Measurements from ENCODE around the gene KANK2. TPM values are rescaled to one million over a fixed set of nuclear protein-coding genes. Genes with fewer than 3 reads are reported as not detected.

KANK2 gene
- total and polyA plus RNA-seq, 2 of the 13 experiments (the other 11 are each of a cell fraction or from before 2014, with no cell fraction given): 5.7 to 12.9 TPM

DNA sequence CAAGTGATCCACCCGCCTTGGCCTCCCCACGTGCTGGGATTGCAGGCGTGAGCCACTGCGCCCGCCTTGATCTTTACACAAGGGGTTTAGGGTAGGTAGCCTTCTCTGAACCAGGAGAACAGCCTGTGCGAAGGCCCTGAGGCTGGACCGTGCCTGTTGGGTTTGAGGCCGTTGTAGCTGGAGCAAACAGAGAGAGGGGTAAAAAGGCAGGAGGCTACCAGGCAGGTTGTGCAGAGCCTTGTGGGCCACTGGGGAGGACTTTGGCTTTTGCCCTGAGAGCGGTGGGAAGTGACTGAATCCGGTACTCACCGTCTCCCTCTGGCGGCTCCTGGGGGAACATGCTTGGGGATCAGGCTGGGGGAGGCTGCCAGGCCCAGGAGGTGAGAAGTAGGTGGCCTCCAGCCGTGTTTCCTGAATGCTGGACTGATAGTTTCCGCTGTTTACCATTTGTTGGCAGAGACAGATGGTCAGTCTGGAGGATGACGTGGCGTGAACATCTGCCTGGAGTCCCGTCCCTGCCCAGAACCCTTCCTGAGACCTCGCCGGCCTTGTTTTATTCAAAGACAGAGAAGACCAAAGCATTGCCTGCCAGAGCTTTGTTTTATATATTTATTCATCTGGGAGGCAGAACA is 66.4 kb downstream of the KANK2 start (continued):
- TF ChIP-seq, protein P1, sequence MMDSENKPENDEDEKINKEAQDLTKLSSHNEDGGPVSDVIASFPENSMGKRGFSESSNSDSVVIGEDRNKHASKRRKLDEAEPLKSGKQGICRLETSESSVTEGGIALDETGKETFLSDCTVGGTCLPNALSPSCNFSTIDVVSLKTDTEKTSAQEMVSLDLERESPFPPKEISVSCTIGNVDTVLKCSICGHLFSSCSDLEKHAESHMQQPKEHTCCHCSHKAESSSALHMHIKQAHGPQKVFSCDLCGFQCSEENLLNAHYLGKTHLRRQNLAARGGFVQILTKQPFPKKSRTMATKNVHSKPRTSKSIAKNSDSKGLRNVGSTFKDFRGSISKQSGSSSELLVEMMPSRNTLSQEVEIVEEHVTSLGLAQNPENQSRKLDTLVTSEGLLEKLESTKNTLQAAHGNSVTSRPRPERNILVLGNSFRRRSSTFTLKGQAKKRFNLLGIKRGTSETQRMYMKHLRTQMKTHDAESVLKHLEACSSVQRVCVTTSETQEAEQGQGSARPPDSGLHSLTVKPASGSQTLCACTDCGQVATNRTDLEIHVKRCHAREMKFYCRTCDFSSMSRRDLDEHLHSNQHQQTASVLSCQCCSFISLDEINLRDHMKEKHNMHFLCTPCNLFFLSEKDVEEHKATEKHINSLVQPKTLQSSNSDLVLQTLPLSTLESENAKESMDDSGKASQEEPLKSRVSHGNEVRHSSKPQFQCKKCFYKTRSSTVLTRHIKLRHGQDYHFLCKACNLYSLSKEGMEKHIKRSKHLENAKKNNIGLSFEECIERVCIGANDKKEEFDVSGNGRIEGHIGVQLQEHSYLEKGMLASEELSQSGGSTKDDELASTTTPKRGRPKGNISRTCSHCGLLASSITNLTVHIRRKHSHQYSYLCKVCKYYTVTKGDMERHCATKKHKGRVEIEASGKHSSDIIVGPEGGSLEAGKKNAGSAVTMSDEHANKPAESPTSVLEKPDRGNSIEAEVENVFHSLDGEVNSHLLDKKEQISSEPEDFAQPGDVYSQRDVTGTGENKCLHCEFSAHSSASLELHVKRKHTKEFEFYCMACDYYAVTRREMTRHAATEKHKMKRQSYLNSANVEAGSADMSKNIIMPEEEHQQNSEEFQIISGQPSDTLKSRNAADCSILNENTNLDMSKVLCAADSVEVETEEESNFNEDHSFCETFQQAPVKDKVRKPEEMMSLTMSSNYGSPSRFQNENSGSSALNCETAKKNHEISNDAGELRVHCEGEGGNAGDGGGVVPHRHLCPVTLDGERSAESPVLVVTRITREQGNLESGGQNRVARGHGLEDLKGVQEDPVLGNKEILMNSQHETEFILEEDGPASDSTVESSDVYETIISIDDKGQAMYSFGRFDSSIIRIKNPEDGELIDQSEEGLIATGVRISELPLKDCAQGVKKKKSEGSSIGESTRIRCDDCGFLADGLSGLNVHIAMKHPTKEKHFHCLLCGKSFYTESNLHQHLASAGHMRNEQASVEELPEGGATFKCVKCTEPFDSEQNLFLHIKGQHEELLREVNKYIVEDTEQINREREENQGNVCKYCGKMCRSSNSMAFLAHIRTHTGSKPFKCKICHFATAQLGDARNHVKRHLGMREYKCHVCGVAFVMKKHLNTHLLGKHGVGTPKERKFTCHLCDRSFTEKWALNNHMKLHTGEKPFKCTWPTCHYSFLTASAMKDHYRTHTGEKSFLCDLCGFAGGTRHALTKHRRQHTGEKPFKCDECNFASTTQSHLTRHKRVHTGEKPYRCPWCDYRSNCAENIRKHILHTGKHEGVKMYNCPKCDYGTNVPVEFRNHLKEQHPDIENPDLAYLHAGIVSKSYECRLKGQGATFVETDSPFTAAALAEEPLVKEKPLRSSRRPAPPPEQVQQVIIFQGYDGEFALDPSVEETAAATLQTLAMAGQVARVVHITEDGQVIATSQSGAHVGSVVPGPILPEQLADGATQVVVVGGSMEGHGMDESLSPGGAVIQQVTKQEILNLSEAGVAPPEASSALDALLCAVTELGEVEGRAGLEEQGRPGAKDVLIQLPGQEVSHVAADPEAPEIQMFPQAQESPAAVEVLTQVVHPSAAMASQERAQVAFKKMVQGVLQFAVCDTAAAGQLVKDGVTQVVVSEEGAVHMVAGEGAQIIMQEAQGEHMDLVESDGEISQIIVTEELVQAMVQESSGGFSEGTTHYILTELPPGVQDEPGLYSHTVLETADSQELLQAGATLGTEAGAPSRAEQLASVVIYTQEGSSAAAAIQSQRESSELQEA (CRISPR knock-in tag; IDR thresholded peaks at IDR 0.05; ENCODE audit: not compliant biosample characterization): peak; percentile 25
- TF ChIP-seq, protein P2, sequence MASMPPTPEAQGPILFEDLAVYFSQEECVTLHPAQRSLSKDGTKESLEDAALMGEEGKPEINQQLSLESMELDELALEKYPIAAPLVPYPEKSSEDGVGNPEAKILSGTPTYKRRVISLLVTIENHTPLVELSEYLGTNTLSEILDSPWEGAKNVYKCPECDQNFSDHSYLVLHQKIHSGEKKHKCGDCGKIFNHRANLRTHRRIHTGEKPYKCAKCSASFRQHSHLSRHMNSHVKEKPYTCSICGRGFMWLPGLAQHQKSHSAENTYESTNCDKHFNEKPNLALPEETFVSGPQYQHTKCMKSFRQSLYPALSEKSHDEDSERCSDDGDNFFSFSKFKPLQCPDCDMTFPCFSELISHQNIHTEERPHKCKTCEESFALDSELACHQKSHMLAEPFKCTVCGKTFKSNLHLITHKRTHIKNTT (CRISPR knock-in tag; IDR thresholded peaks at IDR 0.05): no peak
- TF ChIP-seq, protein P3, sequence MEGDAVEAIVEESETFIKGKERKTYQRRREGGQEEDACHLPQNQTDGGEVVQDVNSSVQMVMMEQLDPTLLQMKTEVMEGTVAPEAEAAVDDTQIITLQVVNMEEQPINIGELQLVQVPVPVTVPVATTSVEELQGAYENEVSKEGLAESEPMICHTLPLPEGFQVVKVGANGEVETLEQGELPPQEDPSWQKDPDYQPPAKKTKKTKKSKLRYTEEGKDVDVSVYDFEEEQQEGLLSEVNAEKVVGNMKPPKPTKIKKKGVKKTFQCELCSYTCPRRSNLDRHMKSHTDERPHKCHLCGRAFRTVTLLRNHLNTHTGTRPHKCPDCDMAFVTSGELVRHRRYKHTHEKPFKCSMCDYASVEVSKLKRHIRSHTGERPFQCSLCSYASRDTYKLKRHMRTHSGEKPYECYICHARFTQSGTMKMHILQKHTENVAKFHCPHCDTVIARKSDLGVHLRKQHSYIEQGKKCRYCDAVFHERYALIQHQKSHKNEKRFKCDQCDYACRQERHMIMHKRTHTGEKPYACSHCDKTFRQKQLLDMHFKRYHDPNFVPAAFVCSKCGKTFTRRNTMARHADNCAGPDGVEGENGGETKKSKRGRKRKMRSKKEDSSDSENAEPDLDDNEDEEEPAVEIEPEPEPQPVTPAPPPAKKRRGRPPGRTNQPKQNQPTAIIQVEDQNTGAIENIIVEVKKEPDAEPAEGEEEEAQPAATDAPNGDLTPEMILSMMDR (CRISPR knock-in tag; IDR thresholded peaks at IDR 0.05): peak; percentile 87
- TF ChIP-seq, protein P4, sequence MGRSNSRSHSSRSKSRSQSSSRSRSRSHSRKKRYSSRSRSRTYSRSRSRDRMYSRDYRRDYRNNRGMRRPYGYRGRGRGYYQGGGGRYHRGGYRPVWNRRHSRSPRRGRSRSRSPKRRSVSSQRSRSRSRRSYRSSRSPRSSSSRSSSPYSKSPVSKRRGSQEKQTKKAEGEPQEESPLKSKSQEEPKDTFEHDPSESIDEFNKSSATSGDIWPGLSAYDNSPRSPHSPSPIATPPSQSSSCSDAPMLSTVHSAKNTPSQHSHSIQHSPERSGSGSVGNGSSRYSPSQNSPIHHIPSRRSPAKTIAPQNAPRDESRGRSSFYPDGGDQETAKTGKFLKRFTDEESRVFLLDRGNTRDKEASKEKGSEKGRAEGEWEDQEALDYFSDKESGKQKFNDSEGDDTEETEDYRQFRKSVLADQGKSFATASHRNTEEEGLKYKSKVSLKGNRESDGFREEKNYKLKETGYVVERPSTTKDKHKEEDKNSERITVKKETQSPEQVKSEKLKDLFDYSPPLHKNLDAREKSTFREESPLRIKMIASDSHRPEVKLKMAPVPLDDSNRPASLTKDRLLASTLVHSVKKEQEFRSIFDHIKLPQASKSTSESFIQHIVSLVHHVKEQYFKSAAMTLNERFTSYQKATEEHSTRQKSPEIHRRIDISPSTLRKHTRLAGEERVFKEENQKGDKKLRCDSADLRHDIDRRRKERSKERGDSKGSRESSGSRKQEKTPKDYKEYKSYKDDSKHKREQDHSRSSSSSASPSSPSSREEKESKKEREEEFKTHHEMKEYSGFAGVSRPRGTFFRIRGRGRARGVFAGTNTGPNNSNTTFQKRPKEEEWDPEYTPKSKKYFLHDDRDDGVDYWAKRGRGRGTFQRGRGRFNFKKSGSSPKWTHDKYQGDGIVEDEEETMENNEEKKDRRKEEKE (IDR thresholded peaks at IDR 0.05): no peak
- TF ChIP-seq, protein P5, sequence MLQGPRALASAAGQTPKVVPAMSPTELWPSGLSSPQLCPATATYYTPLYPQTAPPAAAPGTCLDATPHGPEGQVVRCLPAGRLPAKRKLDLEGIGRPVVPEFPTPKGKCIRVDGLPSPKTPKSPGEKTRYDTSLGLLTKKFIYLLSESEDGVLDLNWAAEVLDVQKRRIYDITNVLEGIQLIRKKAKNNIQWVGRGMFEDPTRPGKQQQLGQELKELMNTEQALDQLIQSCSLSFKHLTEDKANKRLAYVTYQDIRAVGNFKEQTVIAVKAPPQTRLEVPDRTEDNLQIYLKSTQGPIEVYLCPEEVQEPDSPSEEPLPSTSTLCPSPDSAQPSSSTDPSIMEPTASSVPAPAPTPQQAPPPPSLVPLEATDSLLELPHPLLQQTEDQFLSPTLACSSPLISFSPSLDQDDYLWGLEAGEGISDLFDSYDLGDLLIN (CRISPR knock-in tag; IDR thresholded peaks at IDR 0.05; ENCODE audit: borderline replicate concordance): no peak
- TF ChIP-seq FOXJ3 (CRISPR knock-in tag; IDR thresholded peaks at IDR 0.05; ENCODE audit: borderline replicate concordance): no peak
- TF ChIP-seq SYNCRIP (IDR thresholded peaks at IDR 0.05; ENCODE audit: insufficient read depth, low read depth, low read length): no peak
- no peak for TF ChIP-seq MEIS1 (CRISPR knock-in tag; IDR thresholded peaks at IDR 0.05; ENCODE audit: borderline replicate concordance)

All from HepG2 (cell line).